ENCODE data around the gene KRT77.

GRCh38 chr12:52703878-52704277, 554 bp upstream of the KRT77 start:
- TF ChIP-seq TCF7L2 (IDR thresholded peaks at IDR 0.05; ENCODE audit: borderline replicate concordance, low read depth, low read length) (no peak), ZNF114 (tag by site-specific recombination; IDR thresholded peaks at IDR 0.05) (no peak), SETDB1 (IDR thresholded peaks at IDR 0.05; ENCODE audit: insufficient read length, low read length) (no peak), FEZF1 (tag by site-specific recombination; IDR thresholded peaks at IDR 0.05) (no peak), CTCF (tag by site-specific recombination; IDR thresholded peaks at IDR 0.05) (no peak), ZNF16 (tag by site-specific recombination; IDR thresholded peaks at IDR 0.05; ENCODE audit: low read depth) (no peak), ZNF292 (tag by site-specific recombination; IDR thresholded peaks at IDR 0.05; ENCODE audit: borderline replicate concordance, low read depth) (no peak), HOXA7 (CRISPR knock-in tag; IDR thresholded peaks at IDR 0.05; ENCODE audit: borderline replicate concordance) (no peak), ZNF266 (tag by site-specific recombination; IDR thresholded peaks at IDR 0.05; ENCODE audit: low read depth) (no peak), ZNF76 (tag by site-specific recombination; IDR thresholded peaks at IDR 0.05; ENCODE audit: borderline replicate concordance, low read depth) (no peak), ZNF146 (tag by site-specific recombination; IDR thresholded peaks at IDR 0.05) (no peak), ZNF837 (tag by site-specific recombination; IDR thresholded peaks at IDR 0.05) (no peak), IKZF3 (tag by site-specific recombination; IDR thresholded peaks at IDR 0.05) (no peak), ZBTB49 (tag by site-specific recombination; IDR thresholded peaks at IDR 0.05; ENCODE audit: low read depth) (no peak)

Data from HEK293 (cell line).